GM21786 (cell line): ENCODE data around the gene SMURF2.
"Not testable (repeated sequence)": the region's sequence is repeated elsewhere in the genome, so short reads cannot be mapped to it uniquely, and the experiment has no call there.

Source experiments
- ATAC-seq: cut with Tn5 transposase; IDR thresholded peaks from one replicate; pipeline ENCODE4 v1.9.1; 2021; ENCODE audit not compliant: unreplicated experiment

SMURF2 gene

DNA sequence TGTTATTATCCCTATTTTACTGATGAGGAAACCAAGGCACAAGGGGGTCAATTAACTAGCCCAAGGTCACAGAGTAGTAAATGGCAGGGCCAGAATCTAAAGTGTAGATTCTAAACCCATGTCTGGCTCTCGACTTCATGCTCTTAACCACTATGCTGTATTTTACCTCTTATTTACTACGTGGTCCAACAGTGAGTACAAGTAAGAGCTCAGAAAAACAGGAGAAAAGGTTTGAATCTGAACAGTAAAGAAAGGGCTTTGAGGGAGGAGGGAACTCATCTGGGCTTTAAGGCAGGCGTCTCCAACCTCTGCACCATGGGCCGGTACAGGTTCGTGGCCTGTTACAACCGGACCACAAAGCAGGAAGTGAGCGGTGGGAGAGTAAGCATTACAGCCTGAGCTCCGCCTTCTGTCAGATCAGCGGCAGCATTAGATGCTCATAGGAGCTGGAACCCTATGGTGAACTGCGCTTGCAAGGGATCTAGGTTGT, 62.9 kb downstream of the SMURF2 start:
- ATAC-seq: peak; percentile 64

DNA sequence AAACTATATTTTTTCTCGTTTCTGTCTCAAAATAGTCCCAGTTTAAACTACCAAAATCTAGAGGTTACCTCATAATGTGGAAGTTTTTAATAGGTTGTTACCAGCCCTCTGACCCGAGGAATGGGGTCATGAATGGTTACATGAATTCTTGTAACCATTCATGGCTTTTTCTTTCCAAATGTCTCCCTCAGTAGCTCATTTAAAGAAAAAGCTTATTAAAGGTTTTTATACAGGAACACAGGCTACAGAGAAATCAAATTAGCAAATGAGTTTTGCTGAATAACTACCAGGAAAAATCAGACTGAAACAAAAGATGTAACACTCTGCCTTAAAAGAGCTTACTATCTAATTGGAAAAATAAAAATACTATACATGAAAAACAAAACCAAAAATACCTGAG, 63.4 kb downstream of the SMURF2 start:
- no peak for ATAC-seq

DNA sequence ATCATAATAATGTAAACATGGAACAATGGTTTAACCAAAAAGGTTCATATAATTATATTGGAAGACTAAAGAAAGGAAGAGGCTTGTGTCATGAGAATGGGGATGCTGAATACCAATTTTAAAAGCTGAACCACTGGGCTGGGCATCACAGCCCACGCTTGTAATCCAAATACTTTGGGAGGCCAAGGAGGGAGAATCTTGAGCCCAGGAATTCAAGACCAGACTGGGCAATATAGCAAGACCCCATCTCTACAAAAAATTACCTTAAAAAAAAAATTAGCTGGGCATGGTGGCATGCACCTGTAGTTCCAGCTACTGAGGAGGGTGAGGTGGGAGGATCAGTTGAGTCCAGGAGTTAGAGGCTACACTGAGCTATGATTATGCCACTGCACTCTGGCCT, 65.1 kb downstream of the SMURF2 start:
- ATAC-seq: no peak

DNA sequence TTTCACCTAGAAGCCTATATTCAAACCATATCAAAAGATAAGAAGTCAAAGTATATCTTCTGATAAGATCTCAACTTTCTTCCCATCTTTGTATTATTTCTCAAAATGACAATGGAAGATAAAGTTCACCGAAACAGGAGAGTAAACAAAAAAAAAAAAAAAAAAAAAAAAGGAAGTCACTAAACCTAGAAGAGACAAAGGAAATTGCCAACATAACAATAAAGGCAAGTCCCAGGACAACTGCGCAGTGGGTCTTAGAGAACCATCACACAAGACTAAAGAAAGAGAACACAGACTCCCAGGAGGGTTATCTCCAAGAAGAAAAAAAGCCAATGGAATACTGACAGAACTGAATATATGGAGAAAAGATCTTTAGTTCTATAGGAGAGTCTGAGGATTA, 65.7 kb downstream of the SMURF2 start:
- no peak for ATAC-seq

DNA sequence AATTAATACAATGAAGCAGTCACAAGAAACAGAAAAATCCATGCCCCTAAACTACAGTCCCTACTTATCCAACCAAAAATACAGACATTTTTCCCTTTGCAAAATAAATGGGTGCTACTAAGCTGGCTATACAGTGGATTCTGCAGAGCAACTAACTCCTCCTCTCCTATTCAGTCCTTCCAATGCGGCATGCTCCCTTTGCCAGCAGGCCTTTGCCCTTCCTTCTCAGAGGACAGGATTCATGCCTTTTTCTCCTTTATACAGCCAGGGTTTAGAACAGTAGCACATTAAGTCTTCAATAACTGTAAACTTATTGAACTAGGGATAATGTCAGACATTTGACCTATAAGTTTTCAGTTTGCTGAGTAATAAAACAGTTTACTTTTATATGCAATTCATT, 70.2 kb downstream of the SMURF2 start:
- ATAC-seq: no peak

DNA sequence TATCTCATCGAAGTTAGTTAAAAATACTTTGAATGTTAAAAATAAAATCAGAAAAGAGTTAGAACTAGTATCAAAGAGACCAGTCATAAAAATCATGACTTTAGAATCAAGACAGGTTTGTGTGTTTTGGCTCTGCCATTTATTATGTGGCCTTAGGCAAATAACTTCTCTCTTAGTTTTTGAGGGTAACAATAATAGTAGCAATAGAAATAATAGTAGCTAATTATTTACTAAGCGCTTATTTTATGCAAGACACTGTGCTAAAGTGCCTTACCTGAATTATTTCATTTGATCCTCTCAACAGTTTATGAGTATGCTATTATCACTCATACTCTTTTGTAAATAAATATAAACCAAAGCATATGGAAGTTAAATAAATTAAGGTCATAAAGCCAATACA, 77.0 kb downstream of the SMURF2 start:
- no peak for ATAC-seq

DNA sequence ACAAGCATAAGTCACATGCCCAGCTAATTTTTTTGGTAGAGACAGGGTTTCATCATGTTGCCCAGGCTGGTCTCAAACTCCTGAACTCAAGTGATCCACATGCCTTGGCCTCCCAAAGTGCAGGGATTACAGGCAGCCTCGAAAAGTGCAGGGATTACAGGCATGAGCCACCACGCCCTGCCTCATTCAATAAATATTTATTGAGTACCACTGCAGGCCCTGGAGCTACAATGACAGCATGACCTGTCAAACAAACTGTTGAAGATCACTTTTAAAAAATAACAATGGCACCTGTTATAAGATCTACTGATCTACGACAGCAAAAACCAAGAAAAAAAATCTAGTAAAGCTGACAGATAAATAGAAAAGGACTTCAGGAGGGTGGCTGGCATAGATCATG, 79.1 kb downstream of the SMURF2 start:
- ATAC-seq: no peak

DNA sequence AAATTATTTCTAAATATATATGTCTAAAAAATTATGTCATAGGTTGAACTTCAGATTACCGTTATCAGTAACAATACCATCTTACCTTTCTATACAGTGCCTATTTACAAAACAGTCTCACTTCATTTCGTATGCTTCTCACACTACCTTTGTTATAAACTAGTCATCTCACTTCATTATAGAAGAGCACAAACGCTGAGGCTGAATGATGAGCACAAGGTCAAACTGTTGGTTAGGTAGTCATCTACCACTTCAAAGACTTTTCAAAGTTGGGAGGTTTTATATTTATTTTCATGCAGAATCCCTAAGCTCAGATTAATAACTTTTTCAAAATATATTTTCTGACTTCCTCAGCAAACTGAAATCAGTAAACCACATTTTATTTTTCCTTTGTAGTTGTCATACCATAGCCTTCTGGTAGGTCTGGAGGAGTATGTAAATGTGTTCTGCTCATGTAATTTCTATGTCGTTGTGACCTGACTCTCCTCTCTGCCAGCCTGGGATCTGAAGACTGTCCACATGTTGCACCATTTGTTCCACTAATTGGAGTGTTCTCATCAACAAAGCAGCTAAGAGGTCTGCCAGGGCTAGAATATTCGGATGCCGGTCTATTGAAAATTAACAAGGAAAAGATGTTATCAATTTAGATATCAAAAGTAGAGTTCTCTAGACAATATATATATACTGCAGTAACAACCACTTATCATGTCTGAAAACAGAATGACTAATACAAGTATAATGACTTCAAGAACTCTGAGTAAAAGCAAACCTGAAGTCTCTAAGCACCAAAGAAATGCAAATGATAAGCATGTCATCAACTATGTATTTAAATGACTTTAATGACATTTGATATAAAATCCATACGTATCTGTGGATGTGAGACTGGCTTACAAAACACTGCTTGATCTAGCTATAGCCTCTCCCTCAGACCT, 81.5 kb downstream of the SMURF2 start:
- ATAC-seq: no peak

DNA sequence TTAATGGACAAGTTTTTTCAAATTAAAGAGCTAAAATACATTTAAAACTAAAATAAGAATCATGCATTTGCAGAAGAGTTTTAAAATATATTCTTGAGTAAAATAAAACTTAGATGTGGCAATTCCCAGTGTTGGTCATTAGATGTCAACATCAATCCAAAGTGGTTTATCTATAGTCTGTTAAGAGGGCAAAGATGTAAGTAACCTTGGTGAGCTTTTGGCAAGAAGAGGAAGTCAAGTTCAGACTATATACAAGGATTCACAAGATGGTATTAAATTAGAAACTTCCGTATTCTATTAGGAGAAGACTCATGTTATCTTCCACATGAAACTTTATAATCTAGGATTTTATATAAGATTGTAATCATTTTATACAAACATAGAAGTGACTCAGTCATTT, 82.2 kb downstream of the SMURF2 start:
- ATAC-seq: no peak

DNA sequence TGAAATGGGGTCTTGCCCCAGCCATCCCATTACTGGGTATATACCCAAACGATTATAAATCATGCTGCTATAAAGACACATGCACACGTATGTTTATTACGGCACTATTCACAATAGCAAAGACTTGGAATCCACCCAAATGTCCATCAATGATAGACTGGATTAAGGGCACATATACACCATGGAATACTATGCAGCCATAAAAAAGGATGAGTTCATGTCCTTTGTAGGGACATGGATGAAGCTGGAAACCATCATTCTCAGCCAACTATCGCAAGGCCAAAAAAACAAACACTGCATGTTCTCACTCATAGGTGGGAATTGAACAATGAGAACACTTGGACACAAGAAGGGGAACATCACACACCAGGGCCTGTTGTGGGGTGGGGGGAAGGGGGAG, 85.1 kb downstream of the SMURF2 start:
- ATAC-seq: not testable (repeated sequence)

DNA sequence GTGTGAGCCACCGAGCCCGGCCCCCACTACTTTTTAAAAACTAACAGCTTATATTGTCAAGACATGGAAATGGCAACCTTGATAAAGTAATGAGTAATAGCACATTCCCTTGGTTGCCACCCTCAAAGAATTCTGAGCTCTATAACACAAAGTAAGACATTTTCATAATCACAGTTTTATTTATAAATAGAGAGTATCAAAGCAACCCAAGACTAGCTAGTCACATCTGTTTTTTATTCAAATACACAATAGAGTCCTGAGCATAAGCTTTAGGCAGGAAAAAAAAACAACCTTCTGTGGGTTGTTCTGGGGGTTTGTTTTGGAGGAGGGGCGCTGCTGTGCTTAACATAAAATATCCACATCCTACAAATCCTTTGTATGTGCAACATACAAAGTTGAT, 86.7 kb downstream of the SMURF2 start:
- ATAC-seq: no peak

DNA sequence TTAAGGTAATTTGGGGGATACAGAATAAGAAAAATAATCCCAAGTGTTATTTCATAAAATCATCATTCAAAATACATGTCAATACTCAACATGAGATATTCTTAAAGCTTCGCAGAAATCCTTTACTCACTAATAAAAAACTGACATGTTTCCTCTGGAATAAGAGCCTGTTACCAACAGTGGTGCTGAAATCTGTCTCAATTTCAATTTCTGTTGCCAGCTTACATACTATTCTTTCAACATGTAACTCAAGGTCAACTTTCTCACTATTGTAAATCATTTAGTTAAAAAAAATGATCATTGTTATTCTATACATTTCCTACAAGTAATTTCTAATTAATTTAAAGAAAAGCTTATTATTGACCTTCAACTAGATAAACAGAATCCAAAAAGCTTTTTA, 87.5 kb downstream of the SMURF2 start:
- no peak for ATAC-seq

DNA sequence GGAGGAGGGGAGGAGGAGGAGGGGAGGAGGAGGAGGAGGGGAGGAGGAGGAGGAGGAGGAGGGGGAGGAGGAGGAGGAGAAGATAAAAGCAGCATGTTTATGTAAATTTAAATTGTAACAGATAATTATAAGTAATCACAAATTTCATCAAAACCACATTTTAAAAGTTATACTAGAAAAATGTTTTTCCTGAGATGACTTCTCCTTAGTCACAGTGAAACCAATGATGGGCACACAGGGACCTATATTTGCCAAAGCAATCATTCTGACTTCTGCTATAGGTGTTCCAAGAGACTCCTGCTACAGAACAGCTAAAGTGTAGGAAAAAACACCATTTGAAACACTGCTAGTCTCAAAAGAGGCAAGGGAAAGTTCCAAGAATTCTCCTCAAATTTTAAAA, 88.9 kb downstream of the SMURF2 start:
- ATAC-seq: no peak

DNA sequence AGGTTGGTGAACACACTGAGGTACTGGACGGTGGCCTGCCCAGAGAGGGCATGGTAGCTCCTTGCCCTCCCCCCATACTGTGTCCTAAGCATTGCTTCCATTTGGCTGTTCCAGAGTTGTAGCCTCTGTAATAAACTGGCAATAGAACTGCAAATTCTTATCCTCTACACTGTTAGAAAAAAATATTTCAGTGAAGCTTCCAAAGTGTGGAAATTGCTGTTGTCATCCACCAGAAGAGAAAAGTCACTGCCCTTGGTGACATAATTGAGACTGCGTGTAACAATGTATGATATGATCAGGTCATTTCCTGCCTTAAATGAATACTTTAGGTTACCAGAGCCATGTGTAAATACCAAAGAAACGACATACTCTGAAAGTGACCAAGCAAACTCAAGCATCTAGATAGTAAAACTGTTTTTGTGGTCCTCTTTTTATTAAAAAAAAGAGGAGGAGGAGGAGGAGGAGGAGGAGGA, 89.4 kb downstream of the SMURF2 start:
- no peak for ATAC-seq

DNA sequence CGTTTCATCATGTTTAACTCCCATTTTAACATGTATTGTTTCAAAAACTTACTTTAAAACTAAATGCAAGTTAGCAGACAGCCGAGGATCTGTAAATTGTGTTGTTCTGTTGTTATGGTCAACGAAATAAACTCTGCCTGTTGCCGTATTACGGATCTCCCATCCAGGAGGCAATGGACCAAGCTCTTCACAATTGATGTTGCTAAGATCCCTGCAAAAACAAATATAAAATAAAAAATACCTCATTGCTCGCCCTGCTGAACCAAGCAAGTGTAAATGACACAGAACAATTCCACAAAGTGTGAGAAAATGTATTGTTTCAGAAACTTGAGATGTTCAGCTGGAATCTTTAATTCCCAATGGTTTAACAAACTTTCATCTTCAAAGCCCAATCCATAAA, 90.4 kb downstream of the SMURF2 start:
- ATAC-seq: no peak

DNA sequence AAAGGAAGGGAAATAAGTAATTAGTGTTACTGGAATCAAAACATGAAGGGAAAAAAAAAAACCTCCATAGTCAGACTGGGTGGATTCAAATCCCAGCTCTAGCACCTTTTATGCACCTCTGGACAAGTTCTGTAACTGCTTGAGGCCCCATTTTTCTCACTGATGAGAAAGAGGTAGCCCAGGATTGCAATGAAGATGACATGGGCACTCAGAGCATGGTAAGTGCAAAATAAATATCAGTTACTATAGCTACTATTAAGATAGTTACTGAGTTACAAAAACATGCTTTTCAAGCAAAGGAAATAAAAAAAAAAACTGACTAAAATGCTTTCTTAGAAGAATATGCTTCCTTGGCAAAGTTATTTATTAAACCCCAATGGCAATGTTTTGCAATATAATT, 96.5 kb downstream of the SMURF2 start:
- no peak for ATAC-seq

DNA sequence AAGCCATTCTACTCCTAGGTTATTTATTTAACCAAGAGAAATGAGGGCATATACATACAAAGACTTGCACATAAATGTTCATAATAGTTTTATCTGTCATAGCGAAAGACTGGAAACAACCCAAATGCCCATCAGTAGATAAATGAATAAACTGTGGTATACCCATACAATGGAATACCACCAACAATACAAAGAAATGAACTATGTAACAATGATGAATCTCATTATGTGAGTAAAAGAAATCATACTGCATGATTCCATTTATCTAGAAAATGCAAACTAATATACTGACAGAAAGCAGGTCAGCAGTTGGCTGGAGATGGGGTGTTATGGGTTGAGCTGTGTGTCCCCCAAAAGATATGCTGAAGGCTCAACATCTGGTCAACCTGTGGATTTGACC, 98.0 kb downstream of the SMURF2 start:
- ATAC-seq: no peak

DNA sequence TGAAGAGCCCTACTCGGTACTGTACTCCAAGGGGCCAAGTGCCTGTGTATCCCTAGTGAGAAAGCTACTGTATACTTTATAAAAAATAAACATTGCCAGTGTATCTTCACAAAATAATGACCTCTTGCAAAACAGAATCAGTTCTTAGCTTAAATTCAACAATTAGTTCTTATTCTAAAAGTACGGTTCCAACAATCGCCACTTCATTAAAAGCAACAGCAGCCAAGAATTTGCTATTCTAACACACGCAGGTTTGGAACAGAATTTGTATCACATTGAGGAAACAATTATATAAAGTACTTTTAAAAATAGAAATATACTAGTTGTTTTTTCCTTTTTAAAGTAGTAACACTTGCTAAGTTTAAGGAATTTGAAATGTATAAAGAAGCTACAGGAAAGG, 106.8 kb downstream of the SMURF2 start:
- ATAC-seq: no peak

DNA sequence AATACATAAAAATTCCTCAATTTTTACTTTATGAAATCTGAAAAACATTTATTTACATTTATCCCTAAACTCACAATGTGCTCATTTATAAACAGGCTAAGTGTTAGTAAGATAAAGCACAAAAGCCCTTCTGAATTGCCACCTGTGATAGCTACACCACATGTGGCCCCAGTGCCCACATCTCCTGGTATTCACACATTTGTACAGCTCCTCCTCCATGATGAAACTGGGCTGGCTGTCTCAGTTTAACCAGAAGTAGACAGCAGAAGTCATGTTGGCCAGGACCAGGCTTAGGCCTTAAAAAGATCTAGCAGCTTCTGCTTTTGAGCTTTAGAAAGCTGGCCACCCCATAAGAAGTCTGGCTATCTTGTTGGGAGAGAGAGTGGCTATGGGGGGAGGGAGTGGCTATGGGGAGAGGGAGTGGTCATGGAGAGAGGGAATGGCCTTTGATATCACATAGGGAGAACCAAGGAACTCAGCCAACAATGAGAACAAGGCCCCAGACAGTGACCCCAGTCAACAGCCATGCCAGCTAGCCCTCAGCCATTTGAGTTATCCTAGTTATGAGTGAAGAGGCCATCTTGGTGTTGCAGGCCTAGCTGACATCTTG, 108.0 kb downstream of the SMURF2 start:
- no peak for ATAC-seq

DNA sequence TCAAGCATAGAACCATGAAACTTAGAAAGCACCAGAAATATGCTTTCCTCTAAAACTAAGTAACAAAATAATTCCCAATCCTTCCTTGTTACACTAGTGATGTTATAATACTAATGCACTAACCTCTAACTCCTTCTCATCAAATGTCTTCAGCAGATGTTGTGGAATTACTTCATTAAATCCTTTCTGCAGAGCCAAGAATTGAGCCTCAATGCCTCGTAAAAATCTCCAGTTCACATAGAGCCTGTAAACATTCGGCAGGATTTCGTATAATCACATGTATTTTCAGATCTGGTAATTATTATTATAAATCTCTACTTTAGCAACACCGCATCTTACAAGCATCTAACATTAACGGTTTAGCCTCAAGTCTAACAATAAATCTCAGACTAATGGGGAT, 110.6 kb downstream of the SMURF2 start:
- no peak for ATAC-seq

DNA sequence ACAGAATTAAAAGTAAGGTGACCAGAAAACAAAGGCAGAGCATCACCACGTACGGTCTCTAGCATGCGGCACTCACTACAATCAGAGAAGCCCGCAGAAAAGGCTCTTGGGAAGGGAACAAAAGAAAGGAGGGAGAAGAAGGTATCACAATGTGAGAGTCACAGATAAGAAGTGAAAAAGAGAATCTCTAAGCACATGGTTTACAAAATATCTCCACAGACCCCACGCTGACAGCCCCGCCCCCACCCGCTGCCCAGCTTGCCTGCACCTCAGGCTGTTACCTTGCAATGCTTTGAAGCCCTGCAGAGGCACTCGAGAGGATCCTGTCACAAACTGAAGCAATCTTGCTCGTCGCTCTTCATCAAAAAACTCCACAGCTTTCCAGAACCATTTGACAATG, 114.8 kb downstream of the SMURF2 start:
- no peak for ATAC-seq

DNA sequence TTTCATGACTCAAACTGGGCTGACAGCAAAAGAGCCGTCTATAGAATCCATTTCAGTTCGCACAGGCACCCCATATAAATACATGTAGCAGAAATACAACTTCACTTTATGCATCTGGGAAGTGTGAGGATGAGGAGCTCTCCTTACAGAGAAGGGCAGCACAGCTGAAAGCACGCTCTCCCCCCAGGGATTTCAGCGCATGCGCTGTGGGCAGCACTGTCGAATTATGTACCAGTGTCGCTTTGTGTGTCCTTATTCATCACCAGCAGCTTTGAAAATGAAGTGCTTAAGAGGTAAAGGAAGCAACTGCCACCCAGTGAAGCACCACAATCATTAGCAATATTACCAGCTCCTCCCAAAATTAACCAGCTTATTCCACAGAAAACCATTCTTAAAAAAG, 115.4 kb downstream of the SMURF2 start:
- ATAC-seq: no peak
